HEK293T (cell line): ENCODE measurements around the gene TIMM22.
"Not testable (repeated sequence)": the region's sequence is repeated elsewhere in the genome, so short reads cannot be mapped to it uniquely, and the experiment has no call there.

Source experiments
- CTCF ChIA-PET: fragments of 350-600 bp; formaldehyde crosslinking; extraction: SDS; loops from one replicate; lab custom pipeline; 2021; ENCODE audit warnings: antibody characterized with exemption, inconsistent platforms; lab: Yijun Ruan, JAX
- POLR2A ChIA-PET: fragments of 350-600 bp; formaldehyde crosslinking; extraction: SDS; loops from one replicate; lab custom pipeline; 2020; ENCODE audit warnings: antibody characterized with exemption, inconsistent platforms; lab: Yijun Ruan, JAX
- DNase-seq: peaks from one replicate; pipeline ENCODE4 v3.0.0; 2012; ENCODE audit warnings: mixed read lengths; ENCODE audit errors: extremely low spot score
- ARNT ChIP-seq: fragments of 450-650 bp; IDR thresholded peaks from 2 replicates; pipeline ENCODE4 v1.6.1; 2017; ENCODE audit warnings: mild to moderate bottlenecking
- BHLHE40 ChIP-seq: fragments of 450-650 bp; IDR thresholded peaks from 2 replicates; pipeline ENCODE4 v1.6.1; 2016; ENCODE audit warnings: mild to moderate bottlenecking, moderate library complexity, borderline replicate concordance
- CTBP1 ChIP-seq: fragments of 450-650 bp; IDR thresholded peaks from 2 replicates; pipeline ENCODE4 v1.6.1; 2016; ENCODE audit warnings: borderline replicate concordance
- ELF4 ChIP-seq: fragments of 450-650 bp; IDR thresholded peaks from 2 replicates; pipeline ENCODE4 v1.6.1; 2017; ENCODE audit warnings: antibody characterized with exemption
- FOXA1 ChIP-seq: fragments of 450-650 bp; IDR thresholded peaks from 2 replicates; pipeline ENCODE4 v1.6.1; 2016; ENCODE audit warnings: mild to moderate bottlenecking
- FOXK2 ChIP-seq: fragments of 450-650 bp; IDR thresholded peaks from 2 replicates; pipeline ENCODE4 v1.6.1; 2016; ENCODE audit warnings: mild to moderate bottlenecking
- FOXM1 ChIP-seq: fragments of 450-650 bp; IDR thresholded peaks from 2 replicates; pipeline ENCODE4 v1.6.1; 2017; ENCODE audit warnings: mild to moderate bottlenecking, borderline replicate concordance
- HDGF ChIP-seq: fragments of 450-650 bp; IDR thresholded peaks from 2 replicates; pipeline ENCODE4 v1.6.1; 2017; ENCODE audit warnings: antibody characterized with exemption, borderline replicate concordance
- L3MBTL2 ChIP-seq: fragments of 450-650 bp; conservative IDR thresholded peaks from 2 replicates; pipeline ENCODE4 v1.6.1; 2016; ENCODE audit warnings: mild to moderate bottlenecking
- LEF1 ChIP-seq: fragments of 450-650 bp; IDR thresholded peaks from 2 replicates; pipeline ENCODE4 v1.6.1; 2017; ENCODE audit warnings: mild to moderate bottlenecking, borderline replicate concordance
- NFRKB ChIP-seq: fragments of 450-650 bp; IDR thresholded peaks from 2 replicates; pipeline ENCODE4 v1.6.1; 2016; ENCODE audit warnings: mild to moderate bottlenecking, moderate library complexity
- SP1 ChIP-seq: fragments of 450-650 bp; IDR thresholded peaks from 2 replicates; pipeline ENCODE4 v1.6.1; 2017
- SUZ12 ChIP-seq: fragments of 450-650 bp; IDR thresholded peaks from 2 replicates; pipeline ENCODE4 v1.6.1; 2016; ENCODE audit warnings: mild to moderate bottlenecking
- TARDBP ChIP-seq: fragments of 450-650 bp; IDR thresholded peaks from 2 replicates; pipeline ENCODE4 v1.6.1; 2016
- ZNF384 ChIP-seq: fragments of 450-650 bp; IDR thresholded peaks from 2 replicates; pipeline ENCODE4 v1.6.1; 2016
- TF ChIP-seq, protein P1 (sequence below): fragments of 450-650 bp; IDR thresholded peaks from 2 replicates; pipeline ENCODE4 v1.6.1; 2016

The TIMM22 gene

DNA sequence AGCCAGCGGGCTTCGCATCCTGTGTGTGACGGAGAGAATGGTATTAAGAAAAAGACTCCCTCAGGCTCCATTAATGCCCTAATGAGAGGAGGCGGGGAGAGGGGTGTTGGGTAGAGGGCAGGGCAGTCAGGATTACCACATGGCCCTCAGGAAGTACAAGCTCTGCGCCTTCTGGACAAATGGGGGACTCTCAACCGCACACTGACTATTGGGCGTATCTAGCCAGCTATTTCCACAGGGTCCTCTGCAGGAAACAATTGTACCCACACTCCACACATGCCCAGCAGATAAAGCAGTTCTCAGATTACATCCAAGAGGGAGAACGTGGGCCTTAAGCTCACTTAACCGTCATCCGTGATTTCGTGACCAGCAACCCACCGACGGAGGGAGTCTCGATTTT, 32.1 kb upstream of the TIMM22 start:
- TF ChIP-seq ELF4 (no peak), FOXK2 (no peak), HDGF (no peak), L3MBTL2 (no peak), SUZ12 (no peak)
- ChIA-PET CTCF (interaction anchor here (1.1 to 1.3 kb wide), 2 partner anchors 8 to 85 kb away, joined by 3 to 4 read pairs; no protein-coding TSS in a partner anchor), POLR2A (interaction anchor here (1.0 kb wide), 1 partner anchor 8 kb away, joined by 4 read pairs; no protein-coding TSS in a partner anchor)
- DNase-seq = no peak

DNA sequence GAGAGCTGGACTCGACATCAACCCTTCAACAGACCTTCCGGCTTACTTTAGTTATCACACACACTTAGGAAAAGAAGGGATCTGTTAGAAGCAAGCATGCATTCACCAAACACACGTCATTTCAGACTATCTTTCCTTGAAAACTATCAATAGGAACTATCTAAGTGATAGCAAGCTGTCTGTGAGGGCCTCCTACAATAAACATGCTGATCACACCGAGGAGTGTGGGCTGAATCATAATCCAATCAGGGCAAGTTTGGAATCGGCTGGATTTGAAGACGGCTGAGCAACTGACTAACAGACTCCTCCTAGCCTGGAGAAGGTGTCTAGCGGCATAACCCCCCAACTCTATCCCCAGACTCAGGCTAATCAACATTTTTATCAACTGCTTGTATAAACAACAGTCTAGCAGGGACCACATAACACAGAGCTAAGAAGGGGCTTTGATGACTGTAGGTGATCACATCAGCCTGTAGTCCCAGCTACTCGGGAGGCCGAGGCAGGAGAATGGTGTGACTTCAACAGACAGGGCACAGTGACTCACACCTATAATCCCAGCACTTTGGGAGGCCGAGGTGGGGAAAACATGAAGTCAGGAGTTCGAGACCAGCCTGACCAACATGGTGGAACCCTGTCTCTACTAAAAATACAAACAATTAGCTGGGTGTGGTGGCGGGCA, 31.5 kb upstream of the TIMM22 start:
- DNase-seq = no peak
- CTCF ChIA-PET = interaction anchor here (1.1 to 1.3 kb wide), 2 partner anchors 8 to 86 kb away, joined by 3 to 4 read pairs; no protein-coding TSS in a partner anchor

DNA sequence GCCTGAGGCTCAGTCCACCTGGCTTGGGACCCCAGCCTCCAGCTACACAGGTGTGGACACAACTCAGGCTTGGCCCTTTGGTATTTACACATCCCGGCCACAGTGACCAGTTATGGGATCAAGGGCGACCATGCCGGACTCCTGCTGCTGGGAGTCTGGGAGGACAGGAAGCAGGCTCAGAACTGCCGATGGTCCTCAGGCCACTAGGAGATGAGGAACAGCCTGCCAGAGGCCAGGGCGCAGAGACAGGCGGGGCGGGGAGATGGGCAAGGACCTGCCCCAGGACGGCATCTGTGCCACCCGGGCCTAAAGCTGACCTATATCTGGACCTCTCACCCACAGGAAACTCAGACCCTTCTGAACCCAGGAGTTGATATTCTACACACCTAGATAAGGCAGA, 29.8 kb upstream of the TIMM22 start:
- ChIA-PET POLR2A (interaction anchor here (1.2 kb wide), 1 partner anchor 13 kb away, joined by 4 read pairs; the partner anchor contains the start of gene NXN), CTCF (no interaction called here)
- no peak for TF ChIP-seq ARNT
- no peak for TF ChIP-seq CTBP1
- TF ChIP-seq ELF4 = no peak
- no peak for TF ChIP-seq L3MBTL2
- no peak for TF ChIP-seq ZNF384
- no peak for TF ChIP-seq HDGF
- TF ChIP-seq NFRKB = no peak
- no peak for TF ChIP-seq SP1
- no peak for TF ChIP-seq SUZ12
- no peak for TF ChIP-seq FOXA1
- TF ChIP-seq BHLHE40 = no peak
- TF ChIP-seq TARDBP = no peak
- no peak for DNase-seq

More for the DNA sequence above, 31.5 kb upstream of the TIMM22 start:
- POLR2A ChIA-PET = interaction anchor here (1.0 to 1.1 kb wide), 2 partner anchors 9 to 14 kb away, joined by 3 to 4 read pairs; no protein-coding TSS in a partner anchor
- TF ChIP-seq TARDBP (no peak), ZNF384 (no peak)

DNA sequence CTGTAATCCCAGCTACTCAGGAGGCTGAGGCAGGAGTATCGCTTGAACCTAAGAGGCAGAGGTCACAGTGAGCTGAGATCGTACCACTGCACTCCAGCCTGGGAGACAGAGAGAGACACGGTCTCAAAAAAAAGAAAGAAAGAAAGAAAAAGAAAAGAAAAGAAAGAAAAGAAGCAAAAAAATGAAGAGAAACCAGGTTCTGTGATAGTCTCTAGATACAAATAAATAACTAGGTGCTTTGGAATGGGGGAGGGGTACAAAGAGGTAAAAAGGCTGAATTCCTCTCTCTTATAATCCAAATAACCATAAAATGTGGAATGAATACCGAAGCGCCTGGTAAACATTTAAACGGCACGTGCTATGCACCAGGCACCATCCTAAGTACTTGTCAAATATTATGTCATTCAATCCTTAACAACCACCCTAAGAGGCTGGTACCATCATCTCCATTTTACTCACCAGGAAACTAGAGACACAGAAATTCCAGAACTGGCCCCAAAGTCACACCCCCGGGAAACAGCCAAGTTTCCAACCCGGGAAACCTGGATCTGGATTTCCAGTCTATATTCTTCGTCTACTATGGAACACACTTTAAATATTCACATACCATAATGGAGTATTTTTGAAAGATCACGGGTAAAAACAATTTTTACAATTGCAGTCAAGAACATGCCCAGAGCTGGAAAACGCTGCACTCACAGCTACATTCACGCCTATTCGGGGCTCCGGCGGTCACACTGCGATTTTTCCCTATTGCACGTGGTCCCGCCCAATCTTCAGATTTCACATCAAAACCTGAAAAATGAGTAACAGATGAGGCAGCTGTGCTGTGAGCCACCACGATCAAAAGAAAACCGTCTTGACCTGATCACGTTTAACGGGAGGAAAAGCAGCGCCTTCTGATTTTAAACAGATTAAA, 27.9 kb upstream of the TIMM22 start:
- CTCF ChIA-PET = no interaction called here
- POLR2A ChIA-PET = interaction anchor here (1.0 to 1.5 kb wide), 2 partner anchors 9 to 11 kb away, joined by 3 to 4 read pairs; partner anchors contain the start of gene NXN
- TF ChIP-seq ZNF384 (no peak), ARNT (no peak), LEF1 (no peak), FOXM1 (no peak), L3MBTL2 (peak; percentile 64), FOXK2 (no peak)
- DNase-seq = no peak

DNA sequence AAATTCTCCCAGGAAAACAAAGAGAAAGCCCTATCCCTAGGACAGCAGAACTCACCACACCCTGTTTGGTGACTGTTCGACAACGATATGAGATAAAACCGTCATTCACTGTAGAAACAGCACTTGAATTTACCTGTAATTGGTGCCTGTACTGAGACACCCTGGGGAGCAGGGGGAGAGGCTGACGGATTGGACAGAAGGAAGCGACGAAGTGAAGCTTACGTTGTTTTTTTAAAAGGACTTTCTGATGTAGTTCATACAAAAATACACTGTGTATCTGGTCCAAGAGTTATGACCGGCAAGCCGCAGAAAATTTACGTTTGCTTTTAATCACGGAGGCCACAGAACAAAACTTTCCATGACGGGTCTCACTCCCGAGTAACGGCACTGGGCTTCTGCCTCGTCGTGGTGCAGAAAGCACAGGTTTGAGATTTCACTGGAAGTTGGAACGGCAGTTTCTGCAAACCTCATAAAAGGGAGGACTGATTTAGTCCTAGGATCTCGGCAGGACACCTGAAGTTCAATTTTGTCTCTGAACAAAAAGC, 27.0 kb upstream of the TIMM22 start:
- DNase-seq = peak; percentile 30

DNA sequence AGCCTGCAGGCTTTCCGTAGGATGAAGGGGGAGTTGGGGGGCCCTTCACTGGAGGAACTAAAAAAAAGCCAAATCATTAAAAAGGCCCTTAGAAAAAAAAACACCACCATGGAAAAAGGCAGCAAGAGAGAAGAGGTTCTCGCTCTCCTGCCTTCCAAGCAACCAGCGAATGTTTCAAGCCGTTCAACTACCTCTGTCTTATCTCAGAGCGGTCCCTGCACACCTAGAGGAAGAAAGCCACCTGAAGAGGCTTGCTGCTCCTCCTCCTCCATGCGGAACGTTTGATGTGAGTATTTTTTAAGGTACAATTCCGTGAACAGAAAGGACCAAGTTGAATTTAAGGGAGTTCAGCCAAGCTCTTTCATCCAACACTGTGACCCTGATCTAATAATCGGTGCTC, 26.6 kb upstream of the TIMM22 start:
- CTCF ChIA-PET = interaction anchor here (0.7 kb wide), 1 partner anchor 567 kb away, joined by 3 read pairs; no protein-coding TSS in a partner anchor

More for the DNA sequence above, 27.0 kb upstream of the TIMM22 start:
- TF ChIP-seq, protein P1, sequence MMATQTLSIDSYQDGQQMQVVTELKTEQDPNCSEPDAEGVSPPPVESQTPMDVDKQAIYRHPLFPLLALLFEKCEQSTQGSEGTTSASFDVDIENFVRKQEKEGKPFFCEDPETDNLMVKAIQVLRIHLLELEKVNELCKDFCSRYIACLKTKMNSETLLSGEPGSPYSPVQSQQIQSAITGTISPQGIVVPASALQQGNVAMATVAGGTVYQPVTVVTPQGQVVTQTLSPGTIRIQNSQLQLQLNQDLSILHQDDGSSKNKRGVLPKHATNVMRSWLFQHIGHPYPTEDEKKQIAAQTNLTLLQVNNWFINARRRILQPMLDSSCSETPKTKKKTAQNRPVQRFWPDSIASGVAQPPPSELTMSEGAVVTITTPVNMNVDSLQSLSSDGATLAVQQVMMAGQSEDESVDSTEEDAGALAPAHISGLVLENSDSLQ = peak; percentile 74
- TF ChIP-seq SP1 (no peak), LEF1 (no peak)
- ChIA-PET POLR2A (interaction anchor here (1.0 to 1.5 kb wide), 2 partner anchors 8 to 10 kb away, joined by 3 to 4 read pairs; partner anchors contain the start of gene NXN), CTCF (interaction anchor here (0.7 kb wide), 1 partner anchor 568 kb away, joined by 3 read pairs; no protein-coding TSS in a partner anchor)

DNA sequence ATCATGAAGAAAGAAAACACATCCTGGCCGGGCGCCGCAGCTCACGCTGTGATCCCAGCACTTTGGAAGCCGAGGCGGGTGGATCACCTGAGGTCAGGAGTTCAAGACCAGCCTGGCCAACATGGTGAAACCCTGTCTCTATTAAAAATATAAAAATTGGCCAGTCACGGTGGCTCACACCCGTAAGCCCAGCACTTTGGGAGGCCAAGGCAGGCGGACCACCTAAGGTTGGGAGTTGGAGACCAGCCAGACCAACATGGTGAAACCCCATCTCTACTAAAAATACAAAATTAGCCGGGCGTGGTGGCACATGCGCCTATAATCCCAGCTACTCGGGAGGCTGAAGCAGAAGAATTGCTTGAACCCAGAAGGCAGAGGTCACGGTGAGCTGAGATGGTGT, 25.1 kb upstream of the TIMM22 start:
- CTCF ChIA-PET, DNase-seq, POLR2A ChIA-PET: not testable (repeated sequence)

More for the DNA sequence above, 26.6 kb upstream of the TIMM22 start:
- no peak for TF ChIP-seq TARDBP
- no peak for TF ChIP-seq SUZ12
- TF ChIP-seq LEF1 = no peak
- no peak for TF ChIP-seq HDGF
- no peak for TF ChIP-seq FOXA1
- TF ChIP-seq, protein P1 = no peak
- TF ChIP-seq CTBP1 = no peak
- TF ChIP-seq BHLHE40 = no peak
- no peak for TF ChIP-seq ELF4
- no peak for DNase-seq
- POLR2A ChIA-PET = interaction anchor here (0.6 to 1.5 kb wide), 2 partner anchors 8 to 134 kb away, joined by 3 read pairs; no protein-coding TSS in a partner anchor
